Skin epidermis (tissue), 12 donors: ENCODE data around the gene TNRC6C.
"Not testable (repeated sequence)": the region's sequence is repeated elsewhere in the genome, so short reads cannot be mapped to it uniquely, and the experiment has no call there.

Experiments
- H3K27ac ChIP-seq, 21 experiments: fragments of 200-600 bp; sonication (generic) in 11 of 21; one replicate each; pipeline ENCODE4 v1.5.0; 2020; ENCODE audit warnings: mild to moderate bottlenecking in 3 of 21, inconsistent platforms in 2 of 21, moderate library complexity in 2 of 21
- H3K4me3 ChIP-seq, 7 experiments: fragments of 200-600 bp; sonication (generic) in 2 of 7; one replicate each; pipeline ENCODE4 v1.5.0; 2020; ENCODE audit warnings: inconsistent platforms in 2 of 7, mild to moderate bottlenecking in 2 of 7, moderate library complexity in 1 of 7

TNRC6C gene

DNA sequence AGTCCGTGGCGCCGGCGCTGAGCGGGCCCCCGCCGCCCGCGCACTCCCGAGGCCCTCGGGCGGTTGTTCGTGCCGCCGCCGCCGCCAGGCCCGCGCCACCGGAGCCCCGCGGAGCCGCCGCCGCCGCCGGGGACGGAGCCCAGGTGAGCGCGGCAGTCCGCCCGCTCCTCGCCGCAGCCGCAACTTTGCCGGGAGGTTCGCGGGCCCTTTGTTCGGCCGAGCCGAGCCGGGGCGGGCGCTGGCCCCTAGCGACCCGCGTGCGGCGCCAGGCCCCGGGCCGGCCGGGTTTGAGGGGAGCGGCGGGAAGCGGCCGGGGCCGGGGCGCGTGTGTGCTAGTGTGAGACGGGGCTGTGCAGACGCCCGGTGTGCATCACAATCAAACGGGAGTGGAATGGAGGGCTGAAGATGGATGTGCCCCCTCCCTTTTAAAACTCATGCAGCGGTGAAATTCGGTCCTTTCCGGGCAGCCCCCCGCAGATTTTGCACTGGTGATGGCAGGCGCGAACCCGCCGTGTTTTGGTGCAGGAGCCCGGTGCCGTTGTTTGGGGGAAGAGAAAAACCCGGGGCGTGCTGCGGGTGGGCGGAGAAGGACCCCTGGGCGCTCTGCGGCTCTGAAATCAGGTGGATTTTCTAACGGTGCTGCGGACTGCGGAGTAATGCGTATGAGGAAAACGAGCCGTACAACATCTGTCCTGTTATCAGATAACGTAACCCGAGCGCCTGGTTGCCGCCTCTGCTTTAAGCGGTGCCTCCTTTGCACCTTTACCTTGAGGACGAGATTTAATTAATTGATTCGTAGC is 823 bp downstream of the TNRC6C start:
- Histone ChIP-seq H3K4me3 (peak overlapping the region; percentile 33 to 66 (median 57)), H3K27ac (peak overlapping the region in 11 of 21 experiments; percentile 9 to 83 (median 50))

DNA sequence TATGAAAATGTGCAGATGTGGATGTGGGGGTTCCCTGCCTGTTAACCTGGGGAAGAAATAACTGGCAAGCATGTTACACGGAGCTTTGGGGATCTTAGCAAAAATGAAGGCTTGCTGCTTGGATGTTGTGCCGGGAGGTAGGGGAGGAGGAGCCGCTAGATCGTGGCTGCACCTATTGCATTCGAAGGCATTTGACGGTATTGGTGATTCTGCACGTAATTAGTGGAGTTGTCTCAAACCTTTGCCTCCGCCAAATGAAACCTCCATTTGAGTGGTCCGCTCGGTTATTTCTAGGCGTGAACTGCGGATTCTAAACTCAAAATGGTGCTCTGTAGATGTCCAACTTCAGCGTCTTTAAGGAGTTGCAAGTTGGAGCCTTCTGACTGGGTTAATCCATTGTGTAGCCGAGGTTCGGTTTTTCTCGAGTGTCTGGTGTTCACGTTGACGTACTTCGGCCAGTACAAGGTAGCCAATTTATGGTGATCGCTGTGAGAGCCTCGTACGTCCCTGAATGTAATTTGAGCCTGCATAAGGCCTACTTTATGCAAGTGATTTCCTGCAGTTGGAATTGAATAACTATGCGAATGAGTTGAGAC is 1.5 kb downstream of the TNRC6C start:
- peak overlapping the region; percentile 33 to 66 (median 57) for H3K4me3 ChIP-seq
- H3K27ac ChIP-seq: peak overlapping the region in 4 of 21 experiments; percentile 9 to 83 (median 66)

GRCh38 chr17:77961741-77962140 is 3.2 kb downstream of the TNRC6C start:
- no peak overlapping the region for H3K4me3 ChIP-seq
- no peak overlapping the region for H3K27ac ChIP-seq

- H3K4me3 ChIP-seq: no peak overlapping the region
- H3K27ac ChIP-seq: no peak overlapping the region
These were observed 3.8 kb downstream of the TNRC6C start for GRCh38 chr17:77962348-77962747.

DNA sequence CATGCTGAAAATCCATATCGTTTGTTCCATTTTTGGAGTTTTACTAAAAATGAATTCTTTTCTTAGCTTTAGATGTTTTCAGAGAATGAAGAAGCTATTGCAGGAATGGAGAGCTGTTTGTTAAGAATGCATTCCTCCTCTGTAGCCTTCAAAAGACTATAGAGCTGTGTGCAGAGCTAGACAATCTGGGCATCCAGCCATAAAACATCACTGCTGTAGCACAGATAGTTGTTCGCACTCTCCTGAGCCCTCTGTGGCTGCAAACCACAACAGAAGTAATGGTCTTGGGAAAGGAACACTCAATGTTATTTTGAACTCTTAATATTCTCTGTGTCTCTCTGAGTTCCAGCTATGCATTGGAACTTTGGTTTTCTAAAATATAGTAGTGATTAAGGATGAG is 4.9 kb downstream of the TNRC6C start:
- Histone ChIP-seq H3K4me3 (no peak overlapping the region), H3K27ac (no peak overlapping the region)

DNA sequence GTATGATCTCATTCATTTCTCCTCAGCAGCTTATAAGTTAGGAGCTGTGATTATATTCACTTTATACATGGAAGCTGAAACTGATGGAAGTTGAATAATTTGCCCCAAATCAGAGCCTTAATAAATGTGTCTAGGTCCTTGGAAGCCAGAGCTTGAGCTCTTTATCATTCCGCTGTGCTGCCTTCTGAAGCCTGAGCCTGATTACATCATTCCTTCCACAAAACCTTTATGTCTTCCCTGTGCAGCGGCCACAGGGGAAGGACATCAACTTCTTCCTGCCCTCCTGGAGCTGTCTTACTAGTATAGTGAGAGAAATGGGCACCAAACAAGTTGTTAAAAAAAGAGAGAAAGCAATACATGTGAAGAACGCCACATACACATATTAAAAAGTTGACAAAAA is 6.8 kb downstream of the TNRC6C start:
- Histone ChIP-seq H3K27ac (no peak overlapping the region), H3K4me3 (no peak overlapping the region)

DNA sequence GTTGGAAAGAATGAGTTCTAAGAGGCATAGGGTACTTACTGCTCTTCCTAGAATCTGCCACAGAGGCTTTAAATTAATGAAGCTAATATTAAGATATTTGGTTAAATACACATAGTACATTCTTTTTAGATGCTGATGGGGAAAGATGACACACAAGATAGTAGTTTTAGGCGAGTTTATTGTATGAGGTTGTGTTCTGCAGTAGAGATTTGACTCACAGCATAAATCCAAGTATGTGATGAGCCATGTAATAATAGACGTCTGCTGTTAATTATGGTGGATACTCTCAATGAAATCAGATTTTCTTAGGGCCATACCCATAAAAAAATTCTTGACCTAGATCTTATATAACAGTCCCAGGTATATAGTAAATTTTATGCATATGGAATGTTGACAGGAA is 8.0 kb downstream of the TNRC6C start:
- no peak overlapping the region for H3K4me3 ChIP-seq
- H3K27ac ChIP-seq: no peak overlapping the region

- Histone ChIP-seq H3K27ac (no peak overlapping the region), H3K4me3 (no peak overlapping the region)
These were observed 10.3 kb downstream of the TNRC6C start for GRCh38 chr17:77968788-77969187.

DNA sequence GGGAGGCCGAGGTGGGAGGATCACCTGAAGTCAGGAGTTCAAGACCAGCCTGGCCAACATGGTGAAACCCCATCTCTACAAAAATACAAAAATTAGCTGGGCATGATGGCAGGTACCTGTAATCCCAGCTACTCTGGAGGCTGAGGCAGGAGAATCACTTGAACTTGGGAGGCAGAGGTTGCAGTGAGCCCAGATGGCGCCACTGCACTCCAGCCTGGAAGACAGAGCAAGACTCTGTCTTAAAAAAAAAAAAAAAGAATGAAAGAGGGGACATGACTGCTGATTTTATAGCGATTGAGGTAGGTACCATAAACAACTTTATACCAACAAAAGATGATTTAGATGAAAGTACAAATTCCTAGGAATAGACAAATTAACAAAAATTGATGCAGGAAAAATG is 13.8 kb downstream of the TNRC6C start:
- not testable (repeated sequence) for H3K4me3 ChIP-seq, H3K27ac ChIP-seq

DNA sequence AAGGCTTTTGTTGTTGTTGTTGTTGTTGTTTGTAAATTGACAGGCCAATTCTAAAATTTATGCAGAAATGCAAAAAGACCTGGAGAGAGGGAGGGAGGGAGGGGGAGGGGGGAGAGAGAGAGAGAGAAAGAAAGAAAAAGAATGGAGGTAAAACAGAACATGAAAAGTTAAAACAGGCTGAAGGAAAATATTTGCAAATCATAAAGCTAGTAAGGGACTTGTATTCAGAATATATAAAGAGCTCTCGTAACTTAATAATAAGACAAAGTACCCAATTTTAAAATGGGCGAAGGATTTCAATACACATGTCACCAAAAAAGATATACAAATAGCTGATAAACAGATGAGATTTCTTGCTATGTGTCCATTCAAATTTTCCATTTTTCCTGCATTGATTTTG is 15.4 kb downstream of the TNRC6C start:
- no peak overlapping the region for H3K4me3 ChIP-seq
- H3K27ac ChIP-seq: no peak overlapping the region

DNA sequence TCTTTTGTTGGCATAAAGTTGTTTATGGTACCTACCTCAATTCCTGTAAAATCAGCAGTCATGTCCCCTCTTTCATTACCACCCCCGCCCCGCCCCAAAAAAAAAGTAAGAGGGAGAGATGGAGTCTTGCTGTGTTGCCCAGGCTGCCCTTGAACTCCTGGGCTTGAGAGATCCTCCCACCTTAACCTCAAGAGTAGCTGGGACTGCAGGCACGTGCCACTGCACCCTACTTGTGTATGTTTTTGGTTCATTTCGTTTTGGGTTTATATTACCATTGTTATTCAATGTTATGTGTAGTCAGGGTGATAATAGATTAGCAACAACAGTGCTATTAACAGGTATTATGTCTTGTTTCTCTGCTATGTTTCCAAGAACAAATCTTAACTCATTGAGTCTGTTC is 15.9 kb downstream of the TNRC6C start:
- H3K27ac ChIP-seq: no peak overlapping the region
- H3K4me3 ChIP-seq: no peak overlapping the region

DNA sequence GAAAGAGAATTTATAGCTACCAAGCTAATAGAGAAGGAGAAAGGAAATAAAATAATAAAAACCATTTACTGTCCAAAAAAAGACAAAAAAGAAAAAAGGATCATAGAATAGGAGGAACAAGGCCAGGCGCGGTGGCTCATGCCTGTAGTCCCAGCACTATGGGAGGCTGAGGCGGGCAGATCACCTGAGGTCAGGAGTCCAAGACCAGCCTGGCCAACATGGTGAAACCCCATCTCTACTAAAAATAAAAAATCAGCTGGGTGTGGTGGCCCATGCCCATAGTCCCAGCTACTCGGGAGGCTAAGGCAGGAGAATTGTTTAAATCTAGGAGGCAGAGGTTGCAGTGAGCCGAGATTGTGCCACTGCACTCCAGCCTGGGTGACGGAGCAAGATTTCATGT is 23.9 kb downstream of the TNRC6C start:
- not testable (repeated sequence) for H3K27ac ChIP-seq, H3K4me3 ChIP-seq

GRCh38 chr17:77990301-77990700 is 31.8 kb downstream of the TNRC6C start:
- Histone ChIP-seq H3K4me3 (no peak overlapping the region), H3K27ac (no peak overlapping the region)

GRCh38 chr17:77993735-77994134 is 35.2 kb downstream of the TNRC6C start:
- H3K4me3 ChIP-seq, H3K27ac ChIP-seq: not testable (repeated sequence)

- no peak overlapping the region for H3K4me3 ChIP-seq
- H3K27ac ChIP-seq: no peak overlapping the region
These were observed 36.8 kb downstream of the TNRC6C start for GRCh38 chr17:77995146-77995852.

GRCh38 chr17:77996256-77996655 is 37.8 kb downstream of the TNRC6C start:
- Histone ChIP-seq H3K4me3 (no peak overlapping the region), H3K27ac (no peak overlapping the region)

DNA sequence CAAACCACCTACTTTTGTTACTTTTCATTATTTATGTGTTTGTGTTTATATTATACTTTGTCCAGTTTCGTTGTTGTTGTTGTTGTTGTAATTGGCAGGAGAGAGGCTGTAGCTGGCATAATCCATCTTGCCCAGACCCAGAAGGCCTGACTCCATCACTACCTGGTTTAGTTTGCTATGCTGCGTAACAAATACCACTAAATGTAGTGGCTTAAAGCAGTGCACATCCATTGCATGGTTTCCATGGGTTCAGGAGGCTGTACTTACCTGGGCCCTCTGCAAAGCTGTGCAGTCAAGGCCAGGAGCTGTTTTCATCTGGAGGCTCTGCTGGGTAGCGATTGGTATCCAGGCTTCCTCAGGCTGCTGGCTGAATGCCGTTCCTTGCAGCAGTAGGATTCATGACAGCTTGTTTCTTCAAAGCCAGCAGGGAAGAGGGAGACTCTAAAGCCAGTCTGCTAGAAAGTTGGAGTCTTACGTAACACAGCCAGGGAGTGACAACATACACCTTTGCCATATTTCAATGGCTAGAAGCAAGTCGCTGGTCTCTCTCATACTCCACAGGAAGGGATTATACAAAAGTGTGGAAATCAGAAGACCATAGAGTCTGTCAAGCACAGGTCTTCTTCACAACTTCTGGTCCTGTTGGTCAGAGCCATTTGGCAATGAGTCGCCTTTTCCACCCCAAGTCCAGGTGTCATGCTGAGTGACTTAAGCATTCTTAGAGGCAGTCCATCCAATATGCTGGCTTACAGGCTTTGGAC is 41.1 kb downstream of the TNRC6C start:
- no peak overlapping the region for H3K27ac ChIP-seq
- no peak overlapping the region for H3K4me3 ChIP-seq

GRCh38 chr17:78000341-78000740 is 41.8 kb downstream of the TNRC6C start:
- H3K27ac ChIP-seq: no peak overlapping the region
- H3K4me3 ChIP-seq: no peak overlapping the region

DNA sequence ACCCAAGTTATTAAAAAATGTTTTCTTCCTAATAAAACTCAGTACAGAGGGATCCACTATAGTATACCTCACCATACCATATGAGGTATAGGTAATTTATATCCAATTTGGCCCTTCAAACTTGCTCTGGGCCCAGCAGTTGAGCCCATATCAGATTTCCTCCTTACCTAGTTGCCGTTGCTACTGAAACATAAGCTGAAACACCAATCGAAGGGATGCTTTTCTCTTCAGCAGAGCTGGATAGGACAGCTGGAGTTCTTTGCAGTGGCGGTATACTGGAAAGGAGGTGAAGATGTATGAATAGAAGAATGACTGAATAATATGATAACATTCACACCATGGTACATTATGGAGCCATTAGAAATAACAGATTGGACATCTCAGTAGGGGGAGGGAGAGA is 42.7 kb downstream of the TNRC6C start:
- H3K27ac ChIP-seq: no peak overlapping the region

GRCh38 chr17:78001612-78002011 is 43.1 kb downstream of the TNRC6C start:
- H3K4me3 ChIP-seq: no peak overlapping the region
- no peak overlapping the region for H3K27ac ChIP-seq

More for the DNA sequence above, 42.7 kb downstream of the TNRC6C start:
- no peak overlapping the region for H3K4me3 ChIP-seq
